KOPT-K1 (cell line): ENCODE data around the gene SETX.
A peak's percentile ranks its signal among the peaks of the same experiment; 100 is the strongest.

ENCODE experiments used
- H3K27ac ChIP-seq: fragments of 200-600 bp; sonication (generic); 2 replicates; pipeline ENCODE4 v1.5.1; 2016; ENCODE audit warnings: antibody characterized with exemption, mild to moderate bottlenecking, low read depth, low read length; ENCODE audit not compliant: poor library complexity, severe bottlenecking
- H3K36me3 ChIP-seq: fragments of 200-600 bp; sonication (generic); 2 replicates; pipeline ENCODE4 v1.5.1; 2017; ENCODE audit warnings: antibody characterized with exemption, mild to moderate bottlenecking, low read length, moderate library complexity; ENCODE audit not compliant: insufficient read depth
- H3K9me3 ChIP-seq: fragments of 200-600 bp; sonication (generic); 2 replicates; pipeline ENCODE4 v1.5.1; 2017; ENCODE audit warnings: antibody characterized with exemption, low read length, mild to moderate bottlenecking; ENCODE audit not compliant: insufficient read depth, poor library complexity, severe bottlenecking

Gene SETX

GRCh38 chr9:132243156-132244074 is 111.4 kb downstream of the SETX start:
- Histone ChIP-seq H3K36me3 (no peaks in the 10 kb centered on the region), H3K9me3 (no peaks in the 10 kb centered on the region), H3K27ac (no peak overlapping the region)

GRCh38 chr9:132242621-132243155 is 112.1 kb downstream of the SETX start:
- Histone ChIP-seq H3K36me3 (no peaks in the 10 kb centered on the region), H3K9me3 (no peaks in the 10 kb centered on the region), H3K27ac (peak overlapping the region; percentile 49)

- Histone ChIP-seq H3K9me3 (no peaks in the 10 kb centered on the region), H3K36me3 (no peaks in the 10 kb centered on the region), H3K27ac (peak overlapping the region; percentile 49)
These were observed 112.8 kb downstream of the SETX start for GRCh38 chr9:132241840-132242620.

GRCh38 chr9:132241483-132241839 is 113.3 kb downstream of the SETX start:
- Histone ChIP-seq H3K27ac (peak overlapping the region; percentile 34), H3K9me3 (no peaks in the 10 kb centered on the region), H3K36me3 (no peaks in the 10 kb centered on the region)

GRCh38 chr9:132240841-132241482 is 113.8 kb downstream of the SETX start:
- Histone ChIP-seq H3K36me3 (no peaks in the 10 kb centered on the region), H3K9me3 (no peaks in the 10 kb centered on the region), H3K27ac (peak overlapping the region; percentile 34)

GRCh38 chr9:132239999-132240840 is 114.6 kb downstream of the SETX start:
- Histone ChIP-seq H3K9me3 (no peaks in the 10 kb centered on the region), H3K27ac (no peak overlapping the region), H3K36me3 (no peaks in the 10 kb centered on the region)

GRCh38 chr9:132239518-132239917 is 115.3 kb downstream of the SETX start:
- Histone ChIP-seq H3K27ac (no peak overlapping the region), H3K9me3 (no peaks in the 10 kb centered on the region), H3K36me3 (no peaks in the 10 kb centered on the region)

GRCh38 chr9:132238992-132239391 is 115.8 kb downstream of the SETX start:
- no peaks in the 10 kb centered on the region for H3K9me3 ChIP-seq
- H3K36me3 ChIP-seq, result no peaks in the 10 kb centered on the region
- H3K27ac ChIP-seq, result no peak overlapping the region

GRCh38 chr9:132238026-132238972 is 116.5 kb downstream of the SETX start:
- Histone ChIP-seq H3K9me3 (no peaks in the 10 kb centered on the region), H3K36me3 (no peaks in the 10 kb centered on the region), H3K27ac (no peak overlapping the region)

- Histone ChIP-seq H3K36me3 (no peaks in the 10 kb centered on the region), H3K9me3 (no peaks in the 10 kb centered on the region), H3K27ac (no peak overlapping the region)
These were observed 117.3 kb downstream of the SETX start for GRCh38 chr9:132237481-132237880.

- Histone ChIP-seq H3K27ac (no peak overlapping the region), H3K9me3 (no peaks in the 10 kb centered on the region), H3K36me3 (no peaks in the 10 kb centered on the region)
These were observed 118.0 kb downstream of the SETX start for GRCh38 chr9:132236662-132237311.

- Histone ChIP-seq H3K9me3 (no peaks in the 10 kb centered on the region), H3K27ac (no peak overlapping the region), H3K36me3 (no peaks in the 10 kb centered on the region)
These were observed 118.7 kb downstream of the SETX start for GRCh38 chr9:132235894-132236661.
